Psoas muscle (tissue), 8 donors: ENCODE data around the gene MTRR. TPM values are rescaled to one million over a fixed set of nuclear protein-coding genes. Genes with fewer than 3 reads are reported as not detected.

ENCODE experiments used
- ATAC-seq, 4 donors: fragments of 200-7000 bp; cut with Tn5 transposase; one replicate each; pipeline ENCODE4 v1.9.1; 2020; ENCODE audit warnings: moderate library complexity in 3 of 4, mild to moderate bottlenecking in 2 of 4
- DNase-seq, 2 donors: peaks; one replicate each; pipeline ENCODE4 v3.0.0-alpha.2; 2020
- H3K27ac ChIP-seq: fragments of 200-600 bp; one replicate; pipeline ENCODE4 v1.8.0; 2022
- H3K27me3 ChIP-seq, 3 donors: fragments of 200-600 bp in 1 of 3; one replicate each; pipeline versions ENCODE4 v1.6.1 to v1.8.0; 2013 to 2022; ENCODE audit warnings: low read length in 2 of 3, mild to moderate bottlenecking in 2 of 3, moderate library complexity in 1 of 3; ENCODE audit not compliant: insufficient read depth in 3 of 3
- H3K36me3 ChIP-seq, 2 donors: fragments of 200-600 bp in 1 of 2; one replicate each; pipeline versions ENCODE4 v1.6.1 to v1.8.0; 2013 to 2022; ENCODE audit warnings: low read depth in 1 of 2, mild to moderate bottlenecking in 1 of 2, moderate library complexity in 1 of 2; ENCODE audit not compliant: insufficient read depth in 1 of 2
- H3K4me1 ChIP-seq: fragments of 200-600 bp; one replicate; pipeline ENCODE4 v1.8.0; 2022
- H3K4me3 ChIP-seq: fragments of 200-600 bp; one replicate; pipeline ENCODE4 v1.8.0; 2022; ENCODE audit warnings: mild to moderate bottlenecking
- H3K9me3 ChIP-seq: fragments of 200-600 bp; one replicate; pipeline ENCODE4 v1.8.0; 2022
- CTCF ChIP-seq: fragments of 200-600 bp; IDR thresholded peaks from one replicate; pipeline ENCODE4 v1.8.0; 2022; ENCODE audit warnings: antibody characterized with exemption
- WGBS, 3 donors: extraction: QIAGEN DNeasy Blood & Tissue Kit; methylation state at CpG; one replicate each; pipeline versions ENCODE4 v1.1.6 to v1.1.7; 2013; 5-methylcytosine and 5-hydroxymethylcytosine counted together
- intact Hi-C, 2 donors: fragments of 100-400 bp; cut with DNase I; formaldehyde crosslinking; loops; one replicate each; pipeline versions ENCODE4 v1.11.0 to v1.14.2; 2022
- polyA plus RNA-seq, 3 donors: library from polyadenylated mRNA; stranded (reverse); fragments of 200-250 nt; gene quantifications; one replicate each; pipeline ENCODE4 v1.2.3, GENCODE V29; 2013
- total RNA-seq, 4 donors: library from RNA; stranded (reverse); fragmentation: NEBNext Ultra II Directional in 2 of 4; extraction: Animal tissue kit (Norgen Biotek cat#: 25700) in 2 of 4; gene quantifications; one replicate each; pipeline versions ENCODE4 v1.2.1 to v1.2.4, GENCODE V29; 2021 to 2023
- donor health status: healthy with polysubstance abuse.
- donor health status: DM: no; HTN: no; CAD: no; lungs with moderate emphysema.
- donor health status: Bipolar disorder and iron deficiency.
- donor health status: healthy.
- donor health status: DM: yes; HTN: yes; CAD: no.
- donor health status: DM: no; HTN: no; CAD: no.
- donor health status: DM: no; HTN: no; CAD: no.
- donor health status: DM: yes; HTN: yes; CAD: no.

Gene MTRR
- total and polyA plus RNA-seq, 7 donors, result 22.6 to 69.1 (median 63.3) TPM

DNA sequence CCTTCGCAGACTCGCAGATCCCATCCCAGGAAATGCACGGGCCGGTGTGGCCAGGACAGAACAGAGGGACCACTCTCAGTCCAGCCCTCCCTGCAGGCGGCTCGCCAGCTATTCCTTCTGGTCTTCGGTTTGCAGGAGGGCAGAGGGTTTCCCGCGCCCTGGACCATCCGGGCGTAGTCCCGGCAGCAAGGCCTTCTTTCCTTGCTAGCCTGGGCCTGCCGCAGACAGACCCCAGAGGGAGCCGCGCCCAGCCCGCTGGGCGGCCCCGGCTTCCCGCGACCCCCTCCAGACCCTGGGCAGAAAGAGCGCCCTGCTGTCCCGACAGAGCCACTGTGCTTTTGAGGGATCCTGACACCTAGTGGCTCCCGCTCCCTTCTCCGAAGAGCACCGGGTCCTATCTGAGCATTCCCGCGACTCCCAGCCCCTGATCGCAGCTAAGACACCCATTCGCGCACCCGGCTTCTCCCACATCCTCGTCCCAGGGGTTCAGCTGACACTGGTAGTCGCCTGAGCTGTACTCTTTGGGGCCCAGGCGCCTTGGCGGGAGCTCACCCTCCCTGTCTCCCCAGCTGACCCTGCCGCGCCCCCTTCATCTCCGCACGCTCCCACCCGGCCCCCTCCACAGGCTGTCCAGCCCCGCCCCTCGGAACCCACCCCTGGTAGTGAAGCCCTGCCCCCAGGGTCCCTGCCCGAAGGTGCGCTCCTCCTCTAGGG is 19.1 kb upstream of the MTRR start:
- WGBS, 3 donors, result 3 to 5% (median 5%) methylated on average over 36 to 44 of the region's 44 CpGs
- Histone ChIP-seq H3K4me3 (peak overlapping the region; percentile 70), H3K27ac (no peak overlapping the region), H3K4me1 (peaks cover 6% of the 10 kb centered on the region), H3K36me3 (no peaks in the 10 kb centered on the region), H3K27me3 (peaks cover 0 to 29% (median 8%) of the 10 kb centered on the region in 3 donors), H3K9me3 (no peaks in the 10 kb centered on the region)
- intact Hi-C loops, result no loop called here
- no peak for TF ChIP-seq CTCF
- DNase-seq, result no peak
- peak; percentile 49 to 75 (median 66) for ATAC-seq

GRCh38 chr5:7850395-7851239 is 18.3 kb upstream of the MTRR start, which contains the start of gene CFAP90:
CFAP90 (minus strand) TSS chr5:7851133; CDS start chr5:7851021, 112 bp downstream.
- peak; percentile 18 for TF ChIP-seq CTCF
- WGBS, 3 donors, result 0 to 1% (median 1%) methylated on average over 41 to 76 of the region's 76 CpGs
- peak; percentile 39 to 59 for DNase-seq
- Histone ChIP-seq H3K36me3 (no peaks in the 10 kb centered on the region), H3K4me1 (peaks cover 6% of the 10 kb centered on the region), H3K27ac (no peak within 1 kb of the TSS), H3K27me3 (peaks cover 0 to 29% (median 8%) of the 10 kb centered on the region in 3 donors), H3K9me3 (no peaks in the 10 kb centered on the region), H3K4me3 (peak within 1 kb of the TSS; percentile 70)
- ATAC-seq, result peak; percentile 56 to 71 (median 64)
- intact Hi-C loops, result no loop called here

GRCh38 chr5:7851240-7851592 is 17.7 kb upstream of the MTRR start:
- intact Hi-C loops, result no loop called here
- peak in 2 of 4 donors; percentile 16 to 18 for ATAC-seq

GRCh38 chr5:7851617-7852289 is 17.2 kb upstream of the MTRR start:
- Histone ChIP-seq H3K27ac (no peak overlapping the region), H3K4me1 (peaks cover 6% of the 10 kb centered on the region), H3K36me3 (no peaks in the 10 kb centered on the region), H3K27me3 (peaks cover 0 to 29% (median 8%) of the 10 kb centered on the region in 3 donors), H3K4me3 (no peak overlapping the region), H3K9me3 (no peaks in the 10 kb centered on the region)
- DNase-seq (no peak), ATAC-seq (no peak)
- intact Hi-C loops, result no loop called here
- no peak for TF ChIP-seq CTCF
- 80 to 86% (median 82%) methylated on average over 8 of the region's 8 CpGs for WGBS, 3 donors

More at GRCh38 chr5:7851240-7851592, 17.7 kb upstream of the MTRR start:
- DNase-seq, result no peak
- WGBS, 3 donors, result 55 to 61% (median 61%) methylated on average over 15 to 16 of the region's 16 CpGs
- Histone ChIP-seq H3K36me3 (no peaks in the 10 kb centered on the region), H3K4me3 (peak overlapping the region; percentile 70), H3K4me1 (peaks cover 6% of the 10 kb centered on the region), H3K9me3 (no peaks in the 10 kb centered on the region), H3K27me3 (peaks cover 0 to 29% (median 8%) of the 10 kb centered on the region in 3 donors), H3K27ac (no peak overlapping the region)
- no peak for TF ChIP-seq CTCF
